ENCODE results near the gene RNF169. TPM values are rescaled to one million over a fixed set of nuclear protein-coding genes. Genes with fewer than 3 reads are reported as not detected.

RNF169 gene
- total and polyA plus RNA-seq, 9 of the 15 experiments (the other 6 are each of a cell fraction or from before 2014, with no cell fraction given): 0.68 to 18.1 (median 10.1) TPM

DNA sequence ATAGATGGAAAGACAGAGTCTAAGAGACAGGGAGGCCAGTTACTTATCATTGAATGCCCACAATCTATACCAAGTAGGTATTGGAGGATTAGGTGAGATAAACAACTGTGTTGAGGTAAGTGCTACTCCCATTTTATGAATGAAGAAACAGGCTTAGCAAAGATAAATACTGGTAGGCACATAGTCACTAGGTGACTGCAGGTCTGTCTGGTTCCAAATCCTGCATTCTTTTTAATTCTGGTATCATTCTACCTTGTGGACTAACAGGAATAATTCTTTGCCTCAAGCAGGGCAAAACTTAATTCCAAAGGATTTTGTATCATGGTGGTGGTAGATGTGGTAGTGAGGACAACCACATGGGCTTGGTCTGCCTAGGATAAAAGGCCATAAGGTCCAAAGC, 28.4 kb downstream of the RNF169 start:
- Histone ChIP-seq H2AFZ (ENCODE audit: low read depth, low read length) (no peak overlapping the region), H3K9me3 (replicated peaks; ENCODE audit: control insufficient read depth, insufficient read depth, low read depth, low read length) (no peaks in the 10 kb centered on the region), H3K36me3 (ENCODE audit: control insufficient read depth, insufficient read depth, low read length) (peaks cover 8% of the 10 kb centered on the region; the same call in 2 of the 3 replicates), H3K27ac (ENCODE audit: extremely low read depth, low read depth, low read length) (no peak overlapping the region), H3K9me1 (ENCODE audit: control insufficient read depth, insufficient read depth, low read length) (no peaks in the 10 kb centered on the region), H3K4me1 (replicated peaks in 1 of 2; ENCODE audit: control insufficient read depth in 2 of 2, insufficient read depth in 2 of 2, low read length in 2 of 2) (no peaks in the 10 kb centered on the region; a peak in 2 of 5 replicates), H4K20me1 (replicated peaks; ENCODE audit: control insufficient read depth, insufficient read depth, low read length) (no peaks in the 10 kb centered on the region), H3K4me2 (ENCODE audit: insufficient read depth, low read length) (no peak overlapping the region), H3K79me2 (ENCODE audit: control insufficient read depth, insufficient read depth, low read length) (peaks cover 47% of the 10 kb centered on the region), H3K4me3 (no peak overlapping the region), H3K27me3 (ENCODE audit: control insufficient read depth in 2 of 2, insufficient read depth in 2 of 2, low read length in 2 of 2) (no peaks in the 10 kb centered on the region), H3K9ac (ENCODE audit: insufficient read depth in 1 of 2, low read depth in 2 of 2, low read length in 2 of 2) (no peak overlapping the region)
- ChIA-PET CTCF (ENCODE audit: low intra/inter-chr PET ratio) (no interaction called here), POLR2A (no interaction called here)
- DNase-seq (ENCODE audit: extremely low read depth in 1 of 4, low spot score in 3 of 4) (no peak), FAIRE-seq (no peak), ATAC-seq (no peak)
- TF ChIP-seq ZNF133 (CRISPR knock-in tag; IDR thresholded peaks at IDR 0.05): no peak
- TF ChIP-seq BCOR (IDR thresholded peaks at IDR 0.05): no peak
- TF ChIP-seq, protein P1, sequence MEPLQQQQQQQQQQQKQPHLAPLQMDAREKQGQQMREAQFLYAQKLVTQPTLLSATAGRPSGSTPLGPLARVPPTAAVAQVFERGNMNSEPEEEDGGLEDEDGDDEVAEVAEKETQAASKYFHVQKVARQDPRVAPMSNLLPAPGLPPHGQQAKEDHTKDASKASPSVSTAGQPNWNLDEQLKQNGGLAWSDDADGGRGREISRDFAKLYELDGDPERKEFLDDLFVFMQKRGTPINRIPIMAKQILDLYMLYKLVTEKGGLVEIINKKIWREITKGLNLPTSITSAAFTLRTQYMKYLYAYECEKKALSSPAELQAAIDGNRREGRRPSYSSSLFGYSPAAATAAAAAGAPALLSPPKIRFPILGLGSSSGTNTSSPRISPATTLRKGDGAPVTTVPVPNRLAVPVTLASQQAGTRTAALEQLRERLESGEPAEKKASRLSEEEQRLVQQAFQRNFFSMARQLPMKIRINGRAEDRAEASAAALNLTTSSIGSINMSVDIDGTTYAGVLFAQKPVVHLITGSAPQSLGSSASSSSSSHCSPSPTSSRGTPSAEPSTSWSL (CRISPR knock-in tag; IDR thresholded peaks at IDR 0.05; ENCODE audit: borderline replicate concordance): no peak
- TF ChIP-seq FOXK1 (CRISPR knock-in tag; IDR thresholded peaks at IDR 0.05; ENCODE audit: borderline replicate concordance): no peak
- TF ChIP-seq, protein P2, sequence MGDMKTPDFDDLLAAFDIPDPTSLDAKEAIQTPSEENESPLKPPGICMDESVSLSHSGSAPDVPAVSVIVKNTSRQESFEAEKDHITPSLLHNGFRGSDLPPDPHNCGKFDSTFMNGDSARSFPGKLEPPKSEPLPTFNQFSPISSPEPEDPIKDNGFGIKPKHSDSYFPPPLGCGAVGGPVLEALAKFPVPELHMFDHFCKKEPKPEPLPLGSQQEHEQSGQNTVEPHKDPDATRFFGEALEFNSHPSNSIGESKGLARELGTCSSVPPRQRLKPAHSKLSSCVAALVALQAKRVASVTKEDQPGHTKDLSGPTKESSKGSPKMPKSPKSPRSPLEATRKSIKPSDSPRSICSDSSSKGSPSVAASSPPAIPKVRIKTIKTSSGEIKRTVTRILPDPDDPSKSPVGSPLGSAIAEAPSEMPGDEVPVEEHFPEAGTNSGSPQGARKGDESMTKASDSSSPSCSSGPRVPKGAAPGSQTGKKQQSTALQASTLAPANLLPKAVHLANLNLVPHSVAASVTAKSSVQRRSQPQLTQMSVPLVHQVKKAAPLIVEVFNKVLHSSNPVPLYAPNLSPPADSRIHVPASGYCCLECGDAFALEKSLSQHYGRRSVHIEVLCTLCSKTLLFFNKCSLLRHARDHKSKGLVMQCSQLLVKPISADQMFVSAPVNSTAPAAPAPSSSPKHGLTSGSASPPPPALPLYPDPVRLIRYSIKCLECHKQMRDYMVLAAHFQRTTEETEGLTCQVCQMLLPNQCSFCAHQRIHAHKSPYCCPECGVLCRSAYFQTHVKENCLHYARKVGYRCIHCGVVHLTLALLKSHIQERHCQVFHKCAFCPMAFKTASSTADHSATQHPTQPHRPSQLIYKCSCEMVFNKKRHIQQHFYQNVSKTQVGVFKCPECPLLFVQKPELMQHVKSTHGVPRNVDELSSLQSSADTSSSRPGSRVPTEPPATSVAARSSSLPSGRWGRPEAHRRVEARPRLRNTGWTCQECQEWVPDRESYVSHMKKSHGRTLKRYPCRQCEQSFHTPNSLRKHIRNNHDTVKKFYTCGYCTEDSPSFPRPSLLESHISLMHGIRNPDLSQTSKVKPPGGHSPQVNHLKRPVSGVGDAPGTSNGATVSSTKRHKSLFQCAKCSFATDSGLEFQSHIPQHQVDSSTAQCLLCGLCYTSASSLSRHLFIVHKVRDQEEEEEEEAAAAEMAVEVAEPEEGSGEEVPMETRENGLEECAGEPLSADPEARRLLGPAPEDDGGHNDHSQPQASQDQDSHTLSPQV (IDR thresholded peaks at IDR 0.05): no peak
- TF ChIP-seq POLR2G (IDR thresholded peaks at IDR 0.05; ENCODE audit: low read depth, low read length): no peak
- no peak for TF ChIP-seq HDAC1 (IDR thresholded peaks at IDR 0.05)
- intact Hi-C loops (cut with micrococcal nuclease): no loop called here
- no TSS peak for BruUV-seq (replicated peaks)
- in situ Hi-C loops (cut with MboI): no loop called here

All from K562 (cell line).